GM23338 (cell line): ENCODE measurements around the gene SRCAP. TPM values are rescaled to one million over a fixed set of nuclear protein-coding genes. Genes with fewer than 3 reads are reported as not detected.

Experiments
- ATAC-seq: fragments of 200-7000 bp; cut with Tn5 transposase; 3 replicates; pipeline ENCODE4 v1.9.1; 2020
- DNase-seq: peaks from one replicate; pipeline ENCODE4 v3.0.0-alpha.2; 2015; ENCODE audit warnings: low spot score
- H2AFZ ChIP-seq: fragments of 200-600 bp; sonication (generic); 2 replicates; pipeline ENCODE4 v1.8.0; 2016; ENCODE audit warnings: antibody characterized with exemption, mild to moderate bottlenecking, moderate library complexity
- H3F3A ChIP-seq: fragments of 200-600 bp; sonication (generic); replicated peaks from 2 replicates; pipeline ENCODE4 v1.8.0; 2017; ENCODE audit warnings: antibody characterized with exemption, mixed run types, low read depth
- H3K27ac ChIP-seq: fragments of 200-600 bp; sonication (generic); 2 replicates; pipeline ENCODE4 v1.6.1; 2016; ENCODE audit warnings: low read depth
- H3K27me3 ChIP-seq: fragments of 200-600 bp; sonication (generic); 2 replicates; pipeline ENCODE4 v1.8.0; 2016; ENCODE audit warnings: mild to moderate bottlenecking, mixed run types, moderate library complexity; ENCODE audit not compliant: insufficient read depth
- H3K36me3 ChIP-seq: fragments of 200-600 bp; sonication (generic); 2 replicates; pipeline ENCODE4 v1.8.0; 2016; ENCODE audit warnings: mild to moderate bottlenecking; ENCODE audit not compliant: insufficient read depth
- H3K4me1 ChIP-seq: fragments of 200-600 bp; sonication (generic); 2 replicates; pipeline ENCODE4 v1.8.0; 2016; ENCODE audit warnings: mild to moderate bottlenecking, moderate library complexity; ENCODE audit not compliant: insufficient read depth
- H3K4me2 ChIP-seq: fragments of 200-600 bp; sonication (generic); 2 replicates; pipeline ENCODE4 v1.7.1; 2017; ENCODE audit warnings: mixed run types
- H3K4me3 ChIP-seq: fragments of 200-600 bp; sonication (generic); 2 replicates; pipeline ENCODE4 v1.6.1; 2016; ENCODE audit warnings: mixed run types
- H3K79me2 ChIP-seq: fragments of 200-600 bp; sonication (generic); replicated peaks from 2 replicates; pipeline ENCODE4 v1.8.0; 2017; ENCODE audit warnings: mild to moderate bottlenecking; ENCODE audit not compliant: insufficient read depth
- H3K9me2 ChIP-seq: fragments of 200-600 bp; sonication (generic); 2 replicates; pipeline ENCODE4 v1.8.0; 2017; ENCODE audit not compliant: insufficient read depth
- H4K20me1 ChIP-seq: fragments of 200-600 bp; sonication (generic); replicated peaks from 2 replicates; pipeline ENCODE4 v1.8.0; 2017; ENCODE audit warnings: mild to moderate bottlenecking; ENCODE audit not compliant: insufficient read depth
- H3K27ac Mint-ChIP-seq: 2 replicates; pipeline ENCODE4 v1.8.0; 2020; ENCODE audit warnings: inconsistent platforms, mild to moderate bottlenecking, moderate library complexity, mixed read lengths
- H3K27me3 Mint-ChIP-seq: 3 replicates; pipeline ENCODE4 v1.8.0; 2022; ENCODE audit warnings: low read depth, mild to moderate bottlenecking, moderate library complexity, mixed read lengths, inconsistent platforms; ENCODE audit not compliant: insufficient read depth, poor library complexity
- H3K36me3 Mint-ChIP-seq: 3 replicates; pipeline ENCODE4 v1.8.0; 2021; ENCODE audit warnings: low read depth, mild to moderate bottlenecking, inconsistent platforms, moderate library complexity, mixed read lengths
- H3K4me1 Mint-ChIP-seq: 3 replicates; pipeline ENCODE4 v1.8.0; 2020; ENCODE audit warnings: mild to moderate bottlenecking, inconsistent platforms, mixed read lengths
- H3K4me3 Mint-ChIP-seq: 3 replicates; pipeline ENCODE4 v1.8.0; 2021; ENCODE audit warnings: moderate library complexity, mild to moderate bottlenecking, inconsistent platforms, mixed read lengths
- H3K9me3 Mint-ChIP-seq: 3 replicates; pipeline ENCODE4 v1.8.0; 2020; ENCODE audit warnings: moderate library complexity, mild to moderate bottlenecking, inconsistent platforms, mixed read lengths
- EZH2 ChIP-seq: fragments of 200-600 bp; sonication (generic); IDR thresholded peaks from one replicate; pipeline ENCODE4 v1.8.0; 2017; ENCODE audit warnings: antibody characterized with exemption, mild to moderate bottlenecking, low read depth; ENCODE audit not compliant: unreplicated experiment
- JUNB ChIP-seq: IDR thresholded peaks from one replicate; pipeline ENCODE4 v1.6.1; 2016; ENCODE audit warnings: antibody characterized with exemption; ENCODE audit not compliant: unreplicated experiment
- ZNF114 ChIP-seq: fragments of 250-450 bp; sonication (Bioruptor Pico); IDR thresholded peaks from 2 replicates; pipeline ENCODE4 v1.5.0; 2020; ENCODE audit warnings: mild to moderate bottlenecking, moderate library complexity
- ZNF331 ChIP-seq: fragments of 250-450 bp; sonication (Bioruptor Pico); IDR thresholded peaks from 2 replicates; pipeline ENCODE4 v1.5.0; 2020; ENCODE audit warnings: low read depth, mild to moderate bottlenecking, moderate library complexity
- polyA plus RNA-seq: library from polyadenylated mRNA; unstranded; fragments of >200 nt; fragmentation: Nextera tagmentation; extraction: Ambion mirVana; gene quantifications from 2 replicates; pipeline ENCODE4 v1.2.1, GENCODE V29; 2016
- total RNA-seq: library from RNA; depleted of rRNA; stranded (reverse); fragments of >200 nt; shearing (Covaris generic); gene quantifications from 2 replicates; pipeline ENCODE4 v1.2.3, GENCODE V29; 2014

The SRCAP gene
- total and polyA plus RNA-seq, 2 experiments from 2014 or later, result 15.3 to 38.4 TPM

GRCh38 chr16:30680326-30680725, 18.6 kb upstream of the SRCAP start:
- ATAC-seq, result no peak
- Histone ChIP-seq H4K20me1 (peaks cover 41% of the 10 kb centered on the region), H3K4me1 (no peaks in the 10 kb centered on the region; the same call in 1 of the 2 replicates), H2AFZ (no peak overlapping the region), H3K79me2 (no peaks in the 10 kb centered on the region), H3K36me3 (no peaks in the 10 kb centered on the region), H3K9me2 (no peaks in the 10 kb centered on the region), H3K27ac (no peak overlapping the region), H3K4me2 (no peak overlapping the region), H3K4me3 (no peak overlapping the region), H3K27me3 (peaks cover 95% of the 10 kb centered on the region), H3F3A (peaks cover 8% of the 10 kb centered on the region; the same call in 1 of the 2 replicates)
- DNase-seq, result no peak
- Mint-ChIP-seq H3K27me3 (peaks cover 96% of the 10 kb centered on the region), H3K9me3 (peaks cover 12% of the 10 kb centered on the region), H3K36me3 (no peaks in the 10 kb centered on the region), H3K4me3 (no peak overlapping the region), H3K4me1 (peaks cover 7% of the 10 kb centered on the region; the same call in 2 of the 3 replicates), H3K27ac (no peak overlapping the region)
- TF ChIP-seq EZH2, result peak; percentile 4
- no peak for TF ChIP-seq ZNF114 (CRISPR knock-in tag)

GRCh38 chr16:30688701-30689100, 10.3 kb upstream of the SRCAP start:
- Histone ChIP-seq H3K4me1 (peaks cover 13% of the 10 kb centered on the region), H3K27ac (no peak overlapping the region), H2AFZ (no peak overlapping the region), H4K20me1 (peaks cover 28% of the 10 kb centered on the region), H3K79me2 (no peaks in the 10 kb centered on the region), H3K9me2 (no peaks in the 10 kb centered on the region), H3F3A (peaks cover 15% of the 10 kb centered on the region), H3K4me2 (no peak overlapping the region), H3K27me3 (peaks cover 100% of the 10 kb centered on the region), H3K36me3 (no peaks in the 10 kb centered on the region), H3K4me3 (no peak overlapping the region)
- H3K27ac Mint-ChIP-seq, result no peak overlapping the region
- H3K4me3 Mint-ChIP-seq, result no peak overlapping the region
- peaks cover 12% of the 10 kb centered on the region for H3K4me1 Mint-ChIP-seq
- no peaks in the 10 kb centered on the region; the same call in 2 of the 3 replicates for H3K36me3 Mint-ChIP-seq
- DNase-seq (no peak), ATAC-seq (no peak)
- peaks cover 99% of the 10 kb centered on the region for H3K27me3 Mint-ChIP-seq
- TF ChIP-seq ZNF331, result no peak
- H3K9me3 Mint-ChIP-seq, result peaks cover 10% of the 10 kb centered on the region; the same call in 2 of the 3 replicates

DNA sequence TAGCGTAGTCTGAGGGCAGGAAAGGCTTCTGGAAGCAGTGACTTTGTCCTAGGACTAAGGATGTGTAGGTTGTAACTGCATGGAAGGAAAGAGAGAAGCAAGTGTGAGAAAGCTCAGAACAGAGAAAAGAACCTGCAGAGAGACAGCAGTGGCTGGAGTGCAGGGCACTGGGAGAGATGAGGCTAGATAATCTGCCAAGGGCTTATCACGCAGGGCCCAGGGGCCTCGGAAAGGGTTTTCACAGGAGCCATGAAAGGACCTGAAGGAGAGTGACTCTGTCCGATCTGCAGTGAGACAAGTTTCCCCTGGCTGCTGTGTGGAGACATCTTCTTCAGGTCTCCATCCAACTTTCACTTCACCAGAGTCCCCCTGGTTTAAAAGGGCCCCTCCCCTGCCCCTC, 7.1 kb upstream of the SRCAP start:
- DNase-seq, result peak; percentile 45
- no peak overlapping the region for H2AFZ ChIP-seq
- TF ChIP-seq JUNB (no peak), ZNF331 (no peak), ZNF114 (CRISPR knock-in tag) (no peak)

More for the DNA sequence above, 7.1 kb upstream of the SRCAP start:
- Histone ChIP-seq H3K27ac (no peak overlapping the region), H3F3A (peaks cover 15% of the 10 kb centered on the region), H4K20me1 (peaks cover 40% of the 10 kb centered on the region), H3K79me2 (no peaks in the 10 kb centered on the region), H3K36me3 (no peaks in the 10 kb centered on the region), H3K27me3 (peaks cover 100% of the 10 kb centered on the region), H3K4me2 (peak overlapping the region; percentile 61; the same call in 1 of the 2 replicates), H3K4me1 (peaks cover 13% of the 10 kb centered on the region), H3K9me2 (no peaks in the 10 kb centered on the region), H3K4me3 (no peak overlapping the region)
- Mint-ChIP-seq H3K9me3 (no peaks in the 10 kb centered on the region; the same call in 2 of the 3 replicates), H3K36me3 (no peaks in the 10 kb centered on the region; the same call in 2 of the 3 replicates), H3K27me3 (peaks cover 95% of the 10 kb centered on the region), H3K4me3 (no peak overlapping the region; the same call in 2 of the 3 replicates), H3K27ac (no peak overlapping the region), H3K4me1 (peaks cover 12% of the 10 kb centered on the region)
- ATAC-seq, result peak; percentile 20
